ENCODE data around the gene NOTCH1. TPM values are rescaled to one million over a fixed set of nuclear protein-coding genes. Genes with fewer than 3 reads are reported as not detected.

Gene NOTCH1
- total RNA-seq: 9.4 and 13.8 TPM in 2 replicates

DNA sequence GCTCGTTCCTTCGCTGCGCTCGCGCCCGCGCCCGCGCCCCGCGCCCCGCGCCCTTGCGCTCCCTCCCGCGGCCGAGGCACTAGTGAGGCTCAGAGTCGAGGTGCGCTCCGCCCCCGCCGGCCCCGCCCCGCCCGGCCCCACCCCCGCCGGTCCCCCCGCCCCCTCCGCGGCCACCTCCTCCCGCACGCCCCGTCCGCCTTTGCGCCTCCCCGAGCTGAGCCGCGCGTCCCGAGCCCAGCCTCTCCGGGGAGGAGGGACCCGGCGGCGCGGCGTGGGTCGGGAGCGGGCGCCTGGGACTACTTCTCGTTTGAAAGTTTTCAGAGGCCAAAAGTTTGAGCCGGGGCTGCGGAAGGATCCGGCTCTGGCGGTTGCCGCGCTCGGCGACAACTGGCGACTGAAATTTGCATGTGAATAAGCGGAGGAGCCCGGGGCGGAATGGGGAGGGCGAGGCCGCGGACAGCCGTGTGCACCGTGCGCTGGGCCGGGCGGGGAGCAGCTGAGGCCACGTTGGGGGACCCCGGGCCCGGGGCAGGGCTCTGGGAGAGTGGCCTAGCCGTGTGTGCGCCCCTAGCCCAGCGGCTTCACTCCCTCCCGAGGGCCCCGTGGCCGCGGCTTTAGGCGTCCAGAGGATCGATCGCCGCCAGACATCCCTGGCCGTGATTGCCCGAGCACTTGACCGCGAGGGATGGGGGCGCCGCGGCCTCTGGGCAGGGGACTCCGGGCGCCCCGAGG, at the start of gene NOTCH1:
NOTCH1 (minus strand) TSS at position 84 of the 732 bp plus-strand sequence. CDS start 262 bp downstream, outside the sequence.

GRCh38 chr9:136482793-136483588, 62.9 kb downstream of the NOTCH1 start, which contains the start of gene SEC16A:
Gene SEC16A (minus strand): TSS chr9:136483040. CDS start chr9:136477615, 5,425 bp downstream.

Other genes with a start within 250 kb of the NOTCH1 start
- gene CCDC187, start 242.0 kb downstream of the NOTCH1 start, total RNA-seq: not detected in 2 replicates
- gene GPSM1, start 218.5 kb downstream of the NOTCH1 start, total RNA-seq: 41.1 and 50.1 TPM in 2 replicates
- gene DNLZ, start 182.3 kb downstream of the NOTCH1 start, total RNA-seq: 34.6 and 37.6 TPM in 2 replicates
- 1.5 and 4.3 TPM in 2 replicates for gene CARD9, start 172.4 kb downstream of the NOTCH1 start, total RNA-seq
- gene SNAPC4, start 145.9 kb downstream of the NOTCH1 start, total RNA-seq: 6.1 and 6.3 TPM in 2 replicates
- 31.6 and 40.7 TPM in 2 replicates for gene ENTR1, start 135.4 kb downstream of the NOTCH1 start, total RNA-seq
- gene PMPCA, start 135.4 kb downstream of the NOTCH1 start, total RNA-seq: 47.2 and 48.3 TPM in 2 replicates
- gene INPP5E, start 106.2 kb downstream of the NOTCH1 start, total RNA-seq: 11.2 and 15.9 TPM in 2 replicates
- 40.7 and 46.1 TPM in 2 replicates for gene SEC16A, start 63.0 kb downstream of the NOTCH1 start, total RNA-seq
- gene EGFL7, start 116.9 kb upstream of the NOTCH1 start, total RNA-seq: 44.8 and 72.6 TPM in 2 replicates
- gene AGPAT2, start 141.4 kb upstream of the NOTCH1 start, total RNA-seq: 36.3 and 44.7 TPM in 2 replicates
- gene DIPK1B, start 166.5 kb upstream of the NOTCH1 start, total RNA-seq: 5.3 and 16.5 TPM in 2 replicates
- gene LCN10, start 196.9 kb upstream of the NOTCH1 start, total RNA-seq: not detected in 2 replicates
- gene LCN6, start 202.5 kb upstream of the NOTCH1 start, total RNA-seq: not detected in 2 replicates
- not detected in 2 replicates for gene LCN8, start 212.2 kb upstream of the NOTCH1 start, total RNA-seq
- not detected in 2 replicates for gene LCN15, start 218.5 kb upstream of the NOTCH1 start, total RNA-seq
- 86.8 and 179 TPM in 2 replicates for gene TMEM141, start 245.3 kb upstream of the NOTCH1 start, total RNA-seq

All from pericardium fibroblast (primary cell).